ENCODE measurements around the gene PKP4. TPM values are rescaled to one million over a fixed set of nuclear protein-coding genes. Genes with fewer than 3 reads are reported as not detected.

The PKP4 gene
- total RNA-seq, 1 experiment from 2014 or later = 55.2 TPM

GRCh38 chr2:158507141-158507540 lies 50.4 kb downstream of the PKP4 start:
- Histone ChIP-seq H3K4me3 (replicated peaks in 1 of 2; ENCODE audit: low read depth in 1 of 2, low read length in 2 of 2) (no peak overlapping the region), H3K4me2 (ENCODE audit: low read length) (no peak overlapping the region), H4K20me1 (ENCODE audit: insufficient read depth) (no peaks in the 10 kb centered on the region), H3K27me3 (ENCODE audit: insufficient read depth, low read length) (no peaks in the 10 kb centered on the region), H3K36me3 (ENCODE audit: control insufficient read depth in 1 of 2, insufficient read depth in 2 of 2, low read length in 2 of 2) (no peaks in the 10 kb centered on the region), H3K27ac (ENCODE audit: low read depth, low read length) (no peak overlapping the region), H3K9ac (ENCODE audit: low read length) (no peak overlapping the region), H3K79me2 (ENCODE audit: insufficient read depth, low read length) (peaks cover 69% of the 10 kb centered on the region), H3K9me2 (ENCODE audit: insufficient read depth) (no peaks in the 10 kb centered on the region), H3K9me3 (ENCODE audit: control insufficient read depth in 1 of 2, insufficient read depth in 1 of 2, low read depth in 1 of 2, low read length in 2 of 2) (no peaks in the 10 kb centered on the region), H3K4me1 (ENCODE audit: control insufficient read depth in 1 of 2, insufficient read depth in 2 of 2, low read length in 2 of 2) (peaks cover 5 to 34% of the 10 kb centered on the region in 2 experiments), H2AFZ (ENCODE audit: low read depth, low read length, poor library complexity, severe bottlenecking) (no peak overlapping the region)
- TF ChIP-seq CEBPB (IDR thresholded peaks at IDR 0.05; ENCODE audit: low read depth) (no peak), ZFX (IDR thresholded peaks at IDR 0.05) (no peak), JUND (IDR thresholded peaks at IDR 0.05) (no peak), POLR2A (IDR thresholded peaks at IDR 0.05; ENCODE audit: borderline replicate concordance, extremely low read depth, insufficient read depth, insufficient read length) (no peak), FOSL1 (IDR thresholded peaks at IDR 0.05; ENCODE audit: low read depth) (no peak), TCF7L2 (IDR thresholded peaks at IDR 0.05; ENCODE audit: borderline replicate concordance, extremely low read depth, insufficient read depth, insufficient read length) (no peak), SP1 (IDR thresholded peaks at IDR 0.05; ENCODE audit: low read depth) (no peak), RAD21 (IDR thresholded peaks at IDR 0.05; ENCODE audit: low read depth) (no peak), EZH2 (IDR thresholded peaks at IDR 0.05) (no peak), POLR2AphosphoS5 (IDR thresholded peaks at IDR 0.05; ENCODE audit: low read depth, low read length) (no peak), EZH2phosphoT487 (IDR thresholded peaks at IDR 0.05; ENCODE audit: borderline replicate concordance) (no peak), ZBTB33 (IDR thresholded peaks at IDR 0.05; ENCODE audit: extremely low read depth, insufficient replicate concordance, low read length) (no peak), CTCF (IDR thresholded peaks at IDR 0.05 in 2 of 3, conservative IDR thresholded peaks at IDR 0.05 in 1 of 3; ENCODE audit: borderline replicate concordance in 1 of 3, insufficient read depth in 1 of 3, low read depth in 2 of 3, low read length in 2 of 3) (no peak)
- DNase-seq (ENCODE audit: low read depth, low spot score) = no peak
- POLR2A ChIA-PET = no interaction called here
- RAD21 ChIA-PET (ENCODE audit: low non-redundant PET in 1 of 2, low total read pairs in 2 of 2, uncharacterized antibody in 2 of 2, unreplicated experiment in 2 of 2) = no interaction called here
- CTCF ChIA-PET = no interaction called here
- intact Hi-C loops (cut with micrococcal nuclease) = no loop called here
- BruUV-seq (replicated peaks) = no TSS peak
- no peak for ATAC-seq

Data from HCT116 (cell line).